Measurements from ENCODE around the gene FADS2.

The FADS2 gene

DNA sequence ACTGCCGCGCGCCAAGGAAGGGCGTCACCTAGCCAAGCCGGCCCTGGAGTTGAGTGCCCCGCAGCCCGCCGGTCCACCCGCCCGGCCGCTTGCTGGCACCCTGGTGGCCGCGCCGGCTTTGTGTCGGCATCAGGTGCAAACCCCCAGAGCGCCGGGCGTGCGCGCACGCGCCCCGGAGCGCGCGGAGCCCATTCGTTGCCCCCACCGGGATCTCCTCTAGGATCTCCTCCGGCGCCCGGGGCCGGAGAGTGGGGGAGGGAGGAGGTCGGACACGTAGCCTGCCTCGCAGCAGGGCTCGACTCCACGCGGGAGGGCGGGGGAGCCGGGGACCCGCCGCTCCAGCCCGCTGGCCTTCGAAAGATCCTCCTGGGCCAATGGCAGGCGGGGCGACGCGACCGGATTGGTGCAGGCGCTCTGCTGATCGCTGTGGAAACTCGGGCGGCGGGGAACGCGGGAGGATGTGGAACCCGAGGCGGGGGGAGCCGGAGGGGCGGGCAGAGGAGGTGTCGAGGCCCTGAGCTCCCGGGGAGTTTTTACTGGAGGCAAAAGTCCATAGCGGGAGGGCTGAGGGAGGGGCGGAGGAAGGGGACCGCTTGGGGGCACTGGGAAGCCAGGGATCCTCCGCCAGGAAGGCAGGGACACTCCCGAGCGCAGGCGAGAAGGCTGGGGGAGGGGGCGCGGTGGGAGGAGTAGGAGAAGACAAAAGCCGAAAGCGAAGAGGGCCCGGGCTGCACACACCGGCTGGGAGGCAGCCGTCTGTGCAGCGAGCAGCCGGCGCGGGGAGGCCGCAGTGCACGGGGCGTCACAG, at the start of gene FADS2:
TSS of gene FADS2 (plus strand) at position 730 of the 808 bp plus-strand sequence. CDS start 91 bp downstream, outside the sequence.
- peak; percentile 98 for DNase-seq

DNA sequence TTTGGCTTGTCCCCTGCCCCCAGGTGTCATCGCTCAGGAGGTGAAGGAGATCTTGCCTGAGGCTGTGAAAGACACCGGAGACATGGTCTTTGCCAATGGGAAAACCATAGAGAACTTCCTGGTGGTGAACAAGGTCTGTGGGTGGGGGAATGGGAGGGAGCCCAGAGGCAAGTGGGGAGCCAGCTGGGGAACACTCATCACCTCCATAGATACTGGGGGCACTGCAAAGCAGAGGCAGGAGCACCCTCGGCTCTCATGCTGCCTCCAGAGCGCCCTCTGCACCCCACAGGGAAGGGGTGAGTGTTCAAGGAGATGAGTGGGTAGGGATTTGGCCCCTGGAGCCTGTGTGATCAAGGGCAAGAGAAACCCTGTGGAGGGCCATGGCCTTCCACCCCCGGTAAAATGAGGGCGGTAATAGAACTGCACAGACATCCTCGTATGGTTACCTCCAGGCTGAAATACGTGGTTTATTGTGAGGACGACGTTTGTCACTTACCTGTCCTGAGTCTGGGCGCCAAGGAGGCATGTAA, 49.7 kb upstream of the FADS2 start:
- no peak for DNase-seq

DNA sequence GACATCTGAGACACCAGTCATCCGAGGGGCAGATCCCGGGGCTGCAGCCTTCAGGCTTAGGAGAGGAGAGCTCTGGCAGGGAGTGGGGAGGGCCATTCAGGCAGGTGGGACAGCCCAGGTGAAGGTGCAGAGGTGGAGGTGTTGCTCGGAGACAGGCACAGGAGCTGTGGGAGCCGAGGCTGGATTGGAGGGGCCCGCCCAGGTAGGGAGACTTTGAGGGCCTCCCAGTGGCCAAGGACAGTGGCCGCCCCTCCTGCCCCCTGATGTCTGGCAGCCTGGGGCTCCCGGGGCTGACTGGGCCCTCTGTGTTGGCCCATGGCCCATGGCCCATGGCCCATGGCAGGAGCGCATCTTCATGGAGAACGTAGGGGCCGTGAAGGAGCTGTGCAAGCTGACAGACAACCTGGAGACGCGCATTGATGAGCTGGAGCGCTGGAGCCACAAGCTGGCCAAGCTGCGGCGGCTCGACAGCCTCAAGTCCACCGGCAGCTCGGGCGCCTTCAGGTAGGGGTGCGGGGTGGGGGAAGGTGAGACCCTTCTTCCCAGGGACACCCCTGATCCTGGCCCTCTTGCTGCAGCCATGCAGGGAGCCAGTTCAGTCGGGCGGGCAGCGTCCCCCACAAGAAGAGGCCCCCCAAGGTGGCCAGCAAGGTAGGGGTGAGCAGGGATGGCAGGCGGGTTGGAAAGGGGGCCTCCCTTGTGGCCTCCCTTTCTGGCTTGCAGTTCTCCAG, 49.0 kb upstream of the FADS2 start:
- no peak for DNase-seq

DNA sequence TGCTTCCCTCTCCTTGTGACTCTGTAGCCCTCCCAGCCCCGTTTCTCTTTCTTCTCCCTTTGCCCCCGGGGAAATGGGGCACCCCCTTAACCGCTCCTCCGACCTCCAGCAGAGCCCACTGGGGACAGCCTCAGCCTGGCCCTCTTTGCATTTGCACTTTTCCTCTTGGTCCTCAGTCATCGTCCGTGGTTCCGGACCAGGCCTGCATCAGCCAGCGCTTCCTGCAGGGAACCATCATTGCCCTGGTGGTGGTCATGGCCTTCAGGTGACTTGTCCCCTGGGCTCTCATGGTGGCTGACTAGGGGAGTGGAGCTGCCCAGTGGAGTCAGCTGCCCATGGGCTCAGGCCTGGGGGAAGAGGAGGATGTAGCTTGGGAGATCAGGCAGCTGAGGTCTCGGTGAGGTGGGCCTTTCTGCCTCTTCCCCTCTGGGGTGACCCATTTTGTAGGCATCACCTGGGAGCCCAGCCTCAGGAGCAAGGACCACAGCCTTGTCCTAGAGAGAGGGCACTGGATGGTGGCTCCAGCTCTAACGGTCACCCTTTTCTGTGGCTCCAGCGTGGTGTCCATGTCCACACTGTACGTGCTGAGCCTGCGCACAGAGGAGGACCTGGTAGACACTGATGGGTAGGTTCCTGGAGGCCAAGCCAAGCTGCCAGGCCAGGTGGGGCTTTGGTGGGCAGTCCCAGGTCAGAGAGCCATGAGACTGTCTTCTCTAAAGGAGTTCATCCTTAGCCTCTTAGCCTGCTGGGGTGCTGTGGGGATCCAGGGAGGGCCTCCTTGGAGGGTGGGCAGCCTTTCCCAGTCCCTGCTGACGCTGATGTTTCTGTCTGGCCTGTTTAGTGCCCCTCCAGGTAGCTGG, 48.2 kb upstream of the FADS2 start:
- no peak for DNase-seq

DNA sequence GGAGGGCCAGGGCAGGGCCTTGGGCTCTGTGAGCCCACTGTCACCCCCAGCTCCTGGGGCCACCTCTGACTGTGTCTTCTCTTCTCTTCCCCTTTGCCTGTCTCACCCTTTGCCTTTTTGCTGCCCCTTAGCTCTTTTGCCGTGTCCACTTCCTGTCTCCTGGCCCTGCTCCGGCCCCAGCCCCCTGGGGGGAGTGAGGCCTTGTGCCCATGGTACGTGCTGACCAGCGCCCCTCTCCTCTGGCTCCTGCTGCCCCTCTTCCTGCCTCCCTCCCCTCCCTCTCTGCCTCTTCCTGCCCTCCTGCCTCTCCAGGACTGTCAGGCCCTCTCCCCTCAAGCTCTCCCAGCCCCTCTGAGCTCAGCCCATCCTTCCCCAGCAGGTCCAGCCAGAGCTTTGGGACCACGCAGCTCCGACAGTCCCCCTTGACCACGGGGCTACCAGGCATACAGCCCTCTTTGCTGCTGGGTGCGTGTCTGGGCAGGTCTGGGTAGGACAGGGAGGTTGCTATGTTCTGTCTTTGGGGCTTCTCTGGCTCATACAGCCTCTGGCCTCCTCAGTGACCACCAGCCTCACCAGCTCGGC, 47.4 kb upstream of the FADS2 start:
- no peak for DNase-seq

DNA sequence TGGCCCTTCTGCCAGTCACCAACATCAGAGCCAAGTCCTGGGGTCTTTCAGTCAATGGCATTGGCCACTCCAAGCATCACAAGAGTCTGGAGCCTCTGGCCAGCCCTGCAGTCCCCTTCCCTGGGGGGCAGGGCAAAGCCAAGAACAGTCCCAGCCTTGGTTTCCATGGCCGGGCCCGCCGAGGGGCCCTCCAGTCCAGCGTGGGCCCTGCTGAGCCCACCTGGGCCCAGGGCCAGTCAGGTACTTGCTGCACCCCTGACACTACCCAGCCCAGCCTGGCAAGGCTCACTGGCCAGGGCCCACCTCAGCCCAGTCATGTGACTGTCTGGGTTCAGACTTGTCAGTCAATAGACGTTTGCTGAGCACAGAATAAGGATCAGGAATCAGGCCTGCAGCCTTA, 46.5 kb upstream of the FADS2 start:
- no peak for DNase-seq

DNA sequence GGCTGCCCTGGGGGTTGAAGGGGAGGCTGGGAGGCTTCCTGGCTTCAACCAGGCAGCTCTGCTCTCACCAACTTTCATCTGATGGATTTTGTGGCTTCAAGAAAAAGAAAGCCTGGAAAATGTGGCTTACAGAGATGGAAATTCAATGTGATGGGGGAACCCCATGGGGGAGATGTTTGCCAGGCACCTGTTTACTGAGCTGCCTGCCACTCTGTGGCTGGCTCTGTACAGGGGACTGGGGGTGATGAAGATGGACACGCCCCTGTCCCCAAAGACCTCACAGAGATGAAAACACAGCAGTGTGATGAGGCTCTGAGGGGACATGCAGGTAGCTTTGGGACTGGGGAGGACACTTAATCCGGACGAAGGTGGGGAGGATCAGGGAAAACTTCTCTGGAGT, 45.8 kb upstream of the FADS2 start:
- DNase-seq, result no peak

DNA sequence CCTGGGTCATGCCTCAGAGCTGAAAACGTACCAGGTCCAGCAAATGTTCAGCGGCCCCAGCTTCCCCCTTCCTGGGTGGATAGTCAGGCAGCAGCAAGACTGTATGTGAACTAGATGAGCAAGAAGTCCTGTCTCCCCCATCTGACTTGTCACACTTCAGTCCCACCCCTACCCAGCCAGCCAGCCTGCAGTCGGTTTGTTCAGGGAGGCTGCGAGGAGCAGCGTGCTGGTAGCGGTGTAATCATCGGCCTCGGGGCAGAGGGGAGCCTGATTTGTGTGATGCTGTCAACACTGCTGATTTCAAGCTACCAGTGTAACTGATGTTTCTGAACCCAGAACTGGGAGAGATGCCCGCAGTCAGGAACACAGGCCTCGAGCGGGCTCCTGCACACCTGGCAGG, 45.3 kb upstream of the FADS2 start:
- no peak for DNase-seq

DNA sequence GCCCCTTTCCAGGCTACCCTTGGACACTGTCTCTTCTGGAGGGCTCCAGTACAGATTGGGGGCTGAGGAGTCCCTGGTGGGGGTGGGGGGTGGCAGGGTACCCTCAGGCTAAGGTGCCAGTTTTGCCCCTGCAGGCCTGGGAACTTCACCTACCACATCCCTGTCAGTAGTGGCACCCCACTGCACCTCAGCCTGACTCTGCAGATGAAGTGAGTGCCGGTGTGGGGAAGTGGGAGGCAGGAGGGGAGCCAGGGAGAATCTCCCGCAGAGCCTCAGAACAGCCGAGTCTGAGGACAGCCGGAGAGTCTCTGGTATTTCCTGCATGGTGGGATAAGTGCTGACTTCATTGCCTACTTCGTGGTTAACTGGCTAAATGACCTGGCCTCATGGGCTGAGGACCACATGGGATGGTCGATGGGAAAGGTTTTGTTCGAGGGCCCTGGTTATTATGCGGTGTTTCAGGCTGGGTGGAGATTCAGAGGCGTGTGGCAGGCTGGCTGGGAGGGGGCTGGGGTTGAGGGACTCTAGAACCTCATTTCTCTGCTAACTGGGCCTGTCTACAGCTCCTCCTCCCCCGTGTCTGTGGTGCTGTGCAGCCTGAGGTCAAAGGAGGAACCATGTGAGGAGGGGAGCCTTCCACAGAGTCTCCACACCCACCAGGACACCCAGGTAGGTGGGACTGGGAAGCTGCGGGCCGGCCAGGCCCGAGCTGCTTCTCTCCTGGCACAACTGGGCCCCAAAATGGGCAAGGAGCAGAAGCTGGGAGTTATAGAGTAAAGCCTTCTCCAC, 44.2 kb upstream of the FADS2 start:
- DNase-seq, result no peak

DNA sequence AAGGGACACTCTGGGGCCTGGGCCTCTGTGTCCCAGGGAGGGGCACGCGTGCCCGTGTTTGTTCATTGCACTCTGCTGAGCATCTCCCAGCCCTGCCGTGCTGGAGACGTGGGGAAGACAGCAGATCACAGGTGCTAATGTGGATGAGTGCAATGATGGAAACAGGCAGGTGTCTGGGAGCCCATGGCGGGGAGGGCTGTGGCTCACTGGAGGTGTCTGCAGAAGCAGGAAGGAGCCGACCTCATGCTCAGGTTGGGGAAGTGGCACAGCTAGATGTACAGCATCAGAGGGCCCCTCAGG, 43.6 kb upstream of the FADS2 start:
- no peak for DNase-seq

DNA sequence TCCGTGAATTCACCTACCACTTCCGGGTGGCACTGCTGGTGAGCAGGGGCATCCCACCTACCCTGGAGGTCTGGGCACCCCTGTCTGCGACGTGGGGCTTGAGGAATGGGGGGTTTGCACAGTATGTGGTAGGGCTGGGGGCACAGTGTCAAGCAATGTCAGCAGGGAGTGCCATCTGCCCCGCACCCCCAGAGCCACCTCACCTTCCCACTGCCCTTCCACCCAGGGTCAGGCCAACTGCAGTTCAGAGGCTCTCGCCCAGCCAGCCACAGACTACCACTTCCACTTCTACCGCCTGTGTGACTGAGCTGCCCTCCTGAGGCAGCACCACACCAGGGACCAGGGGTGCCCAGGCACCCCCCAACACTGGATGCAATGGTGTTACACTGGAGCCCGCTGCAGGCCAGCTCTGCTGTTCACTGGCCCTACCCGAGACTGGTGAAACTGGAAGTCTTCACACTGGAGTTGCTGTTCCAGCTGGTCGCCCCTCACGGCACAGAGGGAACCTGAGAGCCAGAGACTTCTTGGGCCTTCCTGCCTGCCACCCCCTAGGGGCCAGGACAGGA, 42.2 kb upstream of the FADS2 start:
- DNase-seq, result no peak

DNA sequence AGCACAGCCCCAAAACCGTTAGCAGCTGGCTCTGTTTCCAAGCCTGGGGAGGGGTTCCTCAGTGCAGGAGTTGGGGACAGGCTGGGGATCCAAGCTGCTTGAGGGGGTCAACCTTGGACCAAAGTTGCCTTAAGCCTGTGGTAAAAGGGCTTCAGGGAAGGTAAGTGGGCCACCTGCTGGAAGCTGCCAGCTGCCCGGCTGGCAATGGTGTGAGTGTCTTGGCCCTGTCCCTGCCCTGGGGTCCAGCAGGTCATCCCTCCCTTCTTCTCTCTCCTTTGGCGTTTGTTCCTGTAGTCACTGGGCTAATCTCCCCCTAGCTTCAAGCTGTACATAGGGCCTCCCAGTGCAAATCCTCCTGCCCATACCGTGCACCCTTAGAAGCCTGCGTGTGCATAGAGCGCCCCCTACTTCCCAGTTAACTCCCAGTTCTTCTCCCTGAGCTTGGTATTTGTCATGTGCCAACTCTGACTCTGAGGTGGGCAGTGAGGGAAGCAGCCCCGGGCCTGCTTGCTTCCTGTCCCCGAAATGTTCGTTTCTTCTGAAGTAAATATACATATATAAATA, 40.1 kb upstream of the FADS2 start:
- DNase-seq, result peak; percentile 79

DNA sequence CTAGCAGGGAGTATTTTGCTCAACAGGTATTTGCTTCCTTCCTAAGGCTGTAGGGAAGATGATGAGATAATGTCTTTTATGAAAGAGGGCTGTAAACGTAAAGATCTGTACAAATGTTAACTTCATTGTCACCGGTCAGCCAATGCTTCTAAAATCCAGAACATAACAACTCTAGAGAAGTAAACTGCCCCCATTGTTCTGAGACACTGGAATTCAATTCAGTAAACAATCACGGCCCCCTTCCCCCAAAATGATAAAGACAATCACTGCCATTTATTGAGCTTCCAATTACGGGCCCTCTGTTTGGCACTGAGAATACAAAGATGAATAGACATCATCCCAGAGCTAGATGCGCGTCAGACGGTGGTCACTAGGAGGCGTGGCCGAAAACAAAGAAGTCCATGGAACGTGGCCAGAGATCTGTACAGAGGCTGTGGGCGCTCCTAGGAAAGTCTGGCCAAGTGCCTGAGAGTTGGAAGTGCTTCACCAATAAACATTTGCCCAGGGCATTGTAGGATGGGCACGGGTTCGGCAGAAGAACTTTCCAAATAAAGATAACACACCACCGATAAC, 36.3 kb upstream of the FADS2 start:
- peak; percentile 69 for DNase-seq

DNA sequence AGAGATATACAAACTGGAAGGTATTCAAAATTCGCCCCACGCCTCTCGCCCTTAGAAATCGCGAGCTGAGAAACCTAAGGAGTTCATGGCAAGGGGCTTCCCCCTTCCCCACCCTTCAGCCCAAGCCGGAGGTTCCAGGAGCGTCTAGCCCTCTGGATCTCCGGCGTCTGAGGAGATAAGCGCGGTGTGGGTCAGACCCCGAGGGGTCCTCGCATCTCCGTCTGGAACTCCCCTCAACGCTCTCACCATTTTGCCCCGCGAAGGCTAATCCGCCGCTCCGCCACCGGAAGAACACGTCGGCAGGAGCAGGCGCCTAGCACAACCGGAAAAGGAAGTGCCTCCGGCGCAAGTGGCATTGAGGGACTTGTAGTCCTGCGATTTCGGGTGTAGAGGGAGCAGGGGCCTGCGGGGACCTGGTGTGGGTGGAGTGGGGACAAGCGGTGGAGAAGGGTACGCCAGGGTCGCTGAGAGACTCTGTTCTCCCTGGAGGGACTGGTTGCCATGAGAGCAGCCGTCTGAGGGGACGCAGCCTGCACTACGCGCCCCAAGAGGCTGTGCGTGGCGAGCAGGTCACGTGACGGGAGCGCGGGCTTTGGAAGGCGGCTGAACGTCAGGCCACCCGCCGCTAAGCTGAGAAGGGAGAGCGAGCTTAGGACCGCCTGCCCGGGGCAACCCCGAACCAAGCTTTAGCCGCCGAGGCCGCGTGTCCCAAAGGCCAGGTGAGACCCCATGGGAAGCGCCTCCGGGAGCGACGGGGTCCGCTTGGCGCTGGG, 35.6 kb upstream of the FADS2 start, which contains the start of the genes FEN1 and TMEM258:
TSS of gene FEN1 (plus strand) at position 602 of the 773 bp plus-strand sequence. CDS start 2,451 bp downstream, outside the sequence.
TSS of gene TMEM258 (minus strand) at position 290 of the 773 bp plus-strand sequence. CDS start at position 249, 41 bp downstream.
- DNase-seq, result peak; percentile 93

DNA sequence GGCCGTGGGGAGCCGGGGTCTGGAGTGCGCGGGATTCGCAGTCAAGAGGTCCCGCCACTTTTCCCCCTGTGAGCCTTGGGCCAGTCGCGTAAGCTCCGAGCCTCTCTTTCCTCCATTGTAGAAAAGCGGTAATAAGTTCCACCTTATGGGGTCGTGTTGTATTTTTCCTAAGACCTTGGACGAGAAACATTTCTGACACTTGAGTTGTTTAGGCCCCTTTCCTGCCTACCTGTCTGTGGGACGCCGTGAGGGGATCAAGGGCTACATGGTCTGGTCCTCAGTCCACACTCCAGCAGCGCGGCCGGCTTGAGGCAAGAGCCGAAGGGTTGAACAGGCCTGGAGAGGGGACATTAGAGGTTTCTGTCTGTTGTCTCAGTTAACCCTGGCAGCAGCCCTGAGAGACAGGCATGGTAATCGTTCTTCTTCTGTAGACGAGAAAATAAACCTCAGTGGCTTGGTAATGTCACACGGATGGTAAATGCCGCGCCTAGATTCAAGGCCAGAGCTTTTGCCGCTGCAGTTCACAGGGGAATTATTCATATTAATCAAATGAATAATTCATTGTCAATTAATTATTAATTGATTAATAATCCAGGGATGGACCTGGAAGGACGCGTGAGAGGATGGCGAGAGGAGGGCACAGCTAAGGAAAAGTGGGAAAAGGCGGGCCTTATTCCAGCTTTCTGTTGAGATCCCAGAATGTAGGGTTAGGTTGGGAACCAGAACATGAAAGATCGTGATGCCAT, 34.8 kb upstream of the FADS2 start:
- DNase-seq, result no peak

DNA sequence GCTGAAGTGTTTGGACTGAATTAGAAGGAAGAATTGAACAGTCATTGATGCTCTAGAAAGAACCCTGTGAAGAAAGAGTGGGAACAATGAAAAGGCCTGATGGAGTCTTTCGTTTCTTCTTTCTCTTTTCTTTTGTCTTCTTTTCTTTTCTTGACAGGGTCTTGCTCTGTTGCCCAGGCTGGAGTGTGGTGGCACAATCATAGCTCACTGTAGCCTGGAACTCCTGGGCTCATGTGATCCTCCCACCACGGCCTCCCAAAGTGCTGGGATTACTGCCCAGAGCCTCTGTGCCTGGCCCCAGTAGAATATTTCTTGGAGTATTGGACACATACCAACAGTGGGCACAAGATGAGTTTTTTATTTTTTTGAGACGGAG, 34.3 kb upstream of the FADS2 start:
- DNase-seq, result no peak

DNA sequence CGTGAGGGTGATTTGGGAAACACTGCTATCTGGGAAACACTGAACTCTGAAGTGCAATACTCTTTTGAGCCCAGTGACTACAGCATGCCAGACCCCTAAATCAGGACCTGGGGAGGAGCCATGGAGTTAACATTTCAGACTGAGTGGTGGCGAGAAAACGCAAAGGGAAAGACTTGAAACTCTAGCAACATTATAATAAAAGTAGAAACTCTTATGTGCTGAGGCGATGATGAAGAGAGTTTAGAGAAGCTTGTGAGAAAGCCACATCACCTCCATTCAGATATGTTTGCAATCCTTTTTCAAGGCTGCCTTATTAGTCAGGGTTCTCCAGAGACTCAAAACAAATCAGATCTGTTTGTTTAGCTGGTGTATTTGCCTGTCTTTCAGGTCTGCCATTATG, 33.5 kb upstream of the FADS2 start:
- no peak for DNase-seq

DNA sequence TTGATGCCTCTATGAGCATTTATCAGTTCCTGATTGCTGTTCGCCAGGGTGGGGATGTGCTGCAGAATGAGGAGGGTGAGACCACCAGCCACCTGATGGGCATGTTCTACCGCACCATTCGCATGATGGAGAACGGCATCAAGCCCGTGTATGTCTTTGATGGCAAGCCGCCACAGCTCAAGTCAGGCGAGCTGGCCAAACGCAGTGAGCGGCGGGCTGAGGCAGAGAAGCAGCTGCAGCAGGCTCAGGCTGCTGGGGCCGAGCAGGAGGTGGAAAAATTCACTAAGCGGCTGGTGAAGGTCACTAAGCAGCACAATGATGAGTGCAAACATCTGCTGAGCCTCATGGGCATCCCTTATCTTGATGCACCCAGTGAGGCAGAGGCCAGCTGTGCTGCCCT, 32.6 kb upstream of the FADS2 start:
- no peak for DNase-seq

DNA sequence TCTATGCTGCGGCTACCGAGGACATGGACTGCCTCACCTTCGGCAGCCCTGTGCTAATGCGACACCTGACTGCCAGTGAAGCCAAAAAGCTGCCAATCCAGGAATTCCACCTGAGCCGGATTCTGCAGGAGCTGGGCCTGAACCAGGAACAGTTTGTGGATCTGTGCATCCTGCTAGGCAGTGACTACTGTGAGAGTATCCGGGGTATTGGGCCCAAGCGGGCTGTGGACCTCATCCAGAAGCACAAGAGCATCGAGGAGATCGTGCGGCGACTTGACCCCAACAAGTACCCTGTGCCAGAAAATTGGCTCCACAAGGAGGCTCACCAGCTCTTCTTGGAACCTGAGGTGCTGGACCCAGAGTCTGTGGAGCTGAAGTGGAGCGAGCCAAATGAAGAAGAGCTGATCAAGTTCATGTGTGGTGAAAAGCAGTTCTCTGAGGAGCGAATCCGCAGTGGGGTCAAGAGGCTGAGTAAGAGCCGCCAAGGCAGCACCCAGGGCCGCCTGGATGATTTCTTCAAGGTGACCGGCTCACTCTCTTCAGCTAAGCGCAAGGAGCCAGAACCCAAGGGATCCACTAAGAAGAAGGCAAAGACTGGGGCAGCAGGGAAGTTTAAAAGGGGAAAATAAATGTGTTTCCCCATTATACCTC, 32.1 kb upstream of the FADS2 start:
- DNase-seq, result no peak
